Spleen (tissue), 11 donors: Measurements from ENCODE around the gene STARD4. TPM values are rescaled to one million over a fixed set of nuclear protein-coding genes. Genes with fewer than 3 reads are reported as not detected.

Experiments
- DNase-seq: peaks from one replicate; pipeline ENCODE4 v3.0.0-alpha.2; 2020
- H3K27ac ChIP-seq, 8 donors: fragments of 200-600 bp; sonication (generic) in 7 of 8; 1 replicate in 4 of 8; 2 replicates in 4 of 8; pipeline versions ENCODE4 v1.5.0 to v1.8.0; 2016 to 2021; ENCODE audit warnings: inconsistent platforms in 4 of 8, mild to moderate bottlenecking in 4 of 8, moderate library complexity in 1 of 8
- H3K27me3 ChIP-seq, 7 donors: fragments of 200-600 bp; sonication (generic) in 6 of 7; replicated peaks in 1 of 7; 1 replicate in 4 of 7; 2 replicates in 3 of 7; pipeline versions ENCODE4 v1.5.0 to v1.8.0; 2016 to 2021; ENCODE audit warnings: inconsistent platforms in 3 of 7, mild to moderate bottlenecking in 1 of 7
- H3K36me3 ChIP-seq, 6 donors: fragments of 200-600 bp; sonication (generic) in 5 of 6; 1 replicate in 4 of 6; 2 replicates in 2 of 6; pipeline versions ENCODE4 v1.5.0 to v1.8.0; 2016 to 2021; ENCODE audit warnings: inconsistent platforms in 2 of 6
- H3K4me1 ChIP-seq, 6 donors: fragments of 200-600 bp; sonication (generic) in 5 of 6; 1 replicate in 3 of 6; 2 replicates in 3 of 6; pipeline versions ENCODE4 v1.5.0 to v1.8.0; 2016 to 2021; ENCODE audit warnings: inconsistent platforms in 3 of 6
- H3K4me3 ChIP-seq, 8 donors: fragments of 200-600 bp; sonication (generic) in 7 of 8; 1 replicate in 4 of 8; 2 replicates in 4 of 8; pipeline versions ENCODE4 v1.5.0 to v1.8.0; 2016 to 2021; ENCODE audit warnings: inconsistent platforms in 4 of 8, mild to moderate bottlenecking in 4 of 8, moderate library complexity in 2 of 8
- H3K9me3 ChIP-seq, 8 donors: fragments of 200-600 bp; sonication (generic) in 7 of 8; 1 replicate in 4 of 8; 2 replicates in 4 of 8; pipeline versions ENCODE4 v1.5.0 to v1.8.0; 2016 to 2021; ENCODE audit warnings: inconsistent platforms in 4 of 8
- CTCF ChIP-seq, 11 experiments: fragments of 200-600 bp in 7 of 11; fragments of 450-650 bp in 4 of 11; sonication (generic) in 4 of 11; IDR thresholded peaks in 8 of 11; conservative IDR thresholded peaks in 3 of 11; 1 replicate in 7 of 11; 2 replicates in 4 of 11; pipeline versions ENCODE4 v1.4.0 to v1.8.0; 2016 to 2021; ENCODE audit warnings: antibody characterized with exemption in 11 of 11, inconsistent platforms in 4 of 11, mild to moderate bottlenecking in 1 of 11
- POLR2A ChIP-seq, 3 donors: fragments of 450-650 bp; IDR thresholded peaks; one replicate each; pipeline ENCODE4 v1.5.1; 2017; ENCODE audit warnings: antibody characterized with exemption in 3 of 3, mild to moderate bottlenecking in 1 of 3
- POLR2AphosphoS5 ChIP-seq, 3 donors: sonication (generic); formaldehyde crosslinking; IDR thresholded peaks; one replicate each; pipeline ENCODE4 v1.5.1; 2017; ENCODE audit warnings: antibody characterized with exemption in 3 of 3
- WGBS, 5 donors: extraction: QIAGEN DNeasy Blood & Tissue Kit in 3 of 5; methylation state at CpG; one replicate each; pipeline versions ENCODE4 v1.1.5 to v1.1.7; 2013 to 2018; 5-methylcytosine and 5-hydroxymethylcytosine counted together
- intact Hi-C: fragments of 100-400 bp; cut with DNase I; formaldehyde crosslinking; loops from one replicate; pipeline ENCODE4 v1.15.0; 2023; ENCODE audit warnings: low total_unique reads
- polyA plus RNA-seq, 3 donors: library from polyadenylated mRNA; stranded (reverse); fragments of 200-250 nt; gene quantifications; one replicate each; pipeline ENCODE4 v1.2.1, GENCODE V29; 2013
- total RNA-seq, 7 donors: library from RNA; depleted of rRNA in 3 of 7; stranded (reverse); fragments of >200 nt in 3 of 7; fragmentation: NEBNext Ultra II Directional in 4 of 7; extraction: Animal tissue kit (Norgen Biotek cat#: 25700) in 4 of 7; gene quantifications; one replicate each; pipeline versions ENCODE4 v1.1.0 to v1.2.1, GENCODE V29; 2016 to 2021
- donor health status: healthy with polysubstance abuse.
- donor health status: DM: no; HTN: no; CAD: no; lungs with moderate emphysema.
- donor health status: DM: no; HTN: no; CAD: no.
- donor health status: Bipolar disorder and iron deficiency.
- donor health status: healthy.
- donor health status: DM: no; HTN: no; CAD: no.
- donor health status: DM: yes; HTN: yes; CAD: no.

The STARD4 gene
- total and polyA plus RNA-seq, 10 donors = 5.7 to 36.7 (median 24.6) TPM

- H3K36me3 ChIP-seq = no peaks in the 10 kb centered on the region
- 9 to 11% (median 10%) methylated on average over 10 of the region's 10 CpGs for WGBS, 5 donors
- peak; percentile 92 for DNase-seq
- intact Hi-C loops = no loop called here
- peak overlapping the region in 1 of 8 donors; percentile 29 for H3K4me3 ChIP-seq
- no peaks in the 10 kb centered on the region for H3K27me3 ChIP-seq
- peaks cover 5 to 30% (median 21%) of the 10 kb centered on the region in 6 donors for H3K4me1 ChIP-seq
- H3K9me3 ChIP-seq = peaks cover 0 to 5% (median 0%) of the 10 kb centered on the region in 8 donors
- H3K27ac ChIP-seq = peak overlapping the region; percentile 21 to 79 (median 64)
- TF ChIP-seq POLR2A (IDR thresholded peaks at IDR 0.05) = no peak
- TF ChIP-seq POLR2AphosphoS5 (IDR thresholded peaks at IDR 0.05) = peak in 2 of 3 donors; percentile 75 to 86
- TF ChIP-seq CTCF (IDR thresholded peaks at IDR 0.05 in 8 of 11, conservative IDR thresholded peaks at IDR 0.05 in 3 of 11) = peak in 1 of 11 experiments; percentile 18
Measured at GRCh38 chr5:111530298-111530740, 18.0 kb upstream of the STARD4 start.

GRCh38 chr5:111528056-111528455 is 15.7 kb upstream of the STARD4 start:
- no peak for DNase-seq
- 87 to 95% (median 92%) methylated on average over 3 of the region's 3 CpGs for WGBS, 5 donors
- intact Hi-C loops = no loop called here

GRCh38 chr5:111520908-111521307 is 8.6 kb upstream of the STARD4 start:
- Histone ChIP-seq H3K4me1 (no peaks in the 10 kb centered on the region), H3K4me3 (no peak overlapping the region), H3K27me3 (no peaks in the 10 kb centered on the region), H3K36me3 (no peaks in the 10 kb centered on the region), H3K27ac (no peak overlapping the region), H3K9me3 (no peaks in the 10 kb centered on the region)
- 80 to 89% (median 84%) methylated on average over 3 of the region's 3 CpGs for WGBS, 5 donors
- intact Hi-C loops = no loop called here
- DNase-seq = no peak
- TF ChIP-seq CTCF (IDR thresholded peaks at IDR 0.05 in 8 of 11, conservative IDR thresholded peaks at IDR 0.05 in 3 of 11) = no peak
- TF ChIP-seq POLR2A (IDR thresholded peaks at IDR 0.05) = no peak
- TF ChIP-seq POLR2AphosphoS5 (IDR thresholded peaks at IDR 0.05) = no peak

More at GRCh38 chr5:111528056-111528455, 15.7 kb upstream of the STARD4 start:
- TF ChIP-seq CTCF (IDR thresholded peaks at IDR 0.05 in 8 of 11, conservative IDR thresholded peaks at IDR 0.05 in 3 of 11) (no peak), POLR2AphosphoS5 (IDR thresholded peaks at IDR 0.05) (no peak), POLR2A (IDR thresholded peaks at IDR 0.05) (no peak)
- Histone ChIP-seq H3K27me3 (no peaks in the 10 kb centered on the region), H3K9me3 (no peaks in the 10 kb centered on the region), H3K4me3 (no peak overlapping the region), H3K36me3 (no peaks in the 10 kb centered on the region), H3K4me1 (peaks cover 5 to 30% (median 21%) of the 10 kb centered on the region in 6 donors), H3K27ac (no peak overlapping the region)

GRCh38 chr5:111518777-111519176 is 6.4 kb upstream of the STARD4 start:
- Histone ChIP-seq H3K27ac (no peak overlapping the region), H3K4me3 (no peak overlapping the region), H3K9me3 (no peaks in the 10 kb centered on the region), H3K36me3 (no peaks in the 10 kb centered on the region), H3K4me1 (peaks cover 0 to under 1% (median 0%) of the 10 kb centered on the region in 6 donors), H3K27me3 (no peaks in the 10 kb centered on the region)
- no peak for DNase-seq
- intact Hi-C loops = no loop called here
- WGBS, 5 donors = 86 to 94% (median 93%) methylated on average over 2 of the region's 2 CpGs
- TF ChIP-seq POLR2AphosphoS5 (IDR thresholded peaks at IDR 0.05) (no peak), CTCF (IDR thresholded peaks at IDR 0.05 in 8 of 11, conservative IDR thresholded peaks at IDR 0.05 in 3 of 11) (no peak), POLR2A (IDR thresholded peaks at IDR 0.05) (no peak)
